ENCODE results near the gene IQGAP2. TPM values are rescaled to one million over a fixed set of nuclear protein-coding genes. Genes with fewer than 3 reads are reported as not detected.
A peak's percentile ranks its signal among the peaks of the same experiment; 100 is the strongest.

Gene IQGAP2
- total and polyA plus RNA-seq, 9 of the 15 experiments (the other 6 are each of a cell fraction or from before 2014, with no cell fraction given), result 8.7 to 23.2 (median 17.4) TPM

DNA sequence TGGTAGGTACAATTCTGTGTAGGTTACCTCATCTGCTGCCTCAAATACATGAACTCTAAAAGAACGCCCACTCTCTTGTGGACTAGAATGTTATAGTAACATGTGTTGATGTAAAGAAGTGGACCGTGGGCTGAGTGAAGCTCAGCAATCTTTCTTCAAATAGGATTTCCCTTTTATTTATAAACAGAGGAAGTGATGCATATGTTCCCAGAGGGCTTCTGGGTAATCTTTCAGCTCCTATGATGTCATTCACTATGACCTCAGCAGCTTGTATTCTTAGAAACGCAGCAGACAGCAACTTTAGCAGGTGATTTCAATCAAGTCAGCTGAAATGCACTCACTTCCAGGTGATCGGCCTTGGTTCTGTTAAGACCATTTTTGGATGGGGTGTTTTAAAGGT, 205.7 kb downstream of the IQGAP2 start (continued):
- no peak for TF ChIP-seq CTCFL (IDR thresholded peaks at IDR 0.05; ENCODE audit: borderline replicate concordance, insufficient read depth, low read depth, low read length, poor library complexity, severe bottlenecking)
- TF ChIP-seq NCOR1 (IDR thresholded peaks at IDR 0.05), result no peak
- peak; percentile 70 for TF ChIP-seq CREB1 (IDR thresholded peaks at IDR 0.05)
- peak; percentile 74 for TF ChIP-seq CREB1 (CRISPR knock-in tag; IDR thresholded peaks at IDR 0.05)
- TF ChIP-seq, protein P1, sequence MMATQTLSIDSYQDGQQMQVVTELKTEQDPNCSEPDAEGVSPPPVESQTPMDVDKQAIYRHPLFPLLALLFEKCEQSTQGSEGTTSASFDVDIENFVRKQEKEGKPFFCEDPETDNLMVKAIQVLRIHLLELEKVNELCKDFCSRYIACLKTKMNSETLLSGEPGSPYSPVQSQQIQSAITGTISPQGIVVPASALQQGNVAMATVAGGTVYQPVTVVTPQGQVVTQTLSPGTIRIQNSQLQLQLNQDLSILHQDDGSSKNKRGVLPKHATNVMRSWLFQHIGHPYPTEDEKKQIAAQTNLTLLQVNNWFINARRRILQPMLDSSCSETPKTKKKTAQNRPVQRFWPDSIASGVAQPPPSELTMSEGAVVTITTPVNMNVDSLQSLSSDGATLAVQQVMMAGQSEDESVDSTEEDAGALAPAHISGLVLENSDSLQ (IDR thresholded peaks at IDR 0.05), result 0 out of 2 replicates have a peak, but pooled peaks have one; percentile 23
- TF ChIP-seq SMC3 (conservative IDR thresholded peaks at IDR 0.05; ENCODE audit: insufficient read depth, low read depth, low read length), result no peak
- peak; percentile 40 for TF ChIP-seq C11orf30 (IDR thresholded peaks at IDR 0.05; ENCODE audit: low read depth)
- TF ChIP-seq BHLHE40 (IDR thresholded peaks at IDR 0.05; ENCODE audit: low read length), result peak; percentile 41; the same call in 1 of the 2 replicates
- TF ChIP-seq ZNF232 (CRISPR knock-in tag; IDR thresholded peaks at IDR 0.05), result no peak
- TF ChIP-seq ZNF165 (CRISPR knock-in tag; IDR thresholded peaks at IDR 0.05; ENCODE audit: borderline replicate concordance), result no peak
- TF ChIP-seq ARID2 (IDR thresholded peaks at IDR 0.05), result no peak
- no peak for TF ChIP-seq ZNF121 (CRISPR knock-in tag; conservative IDR thresholded peaks at IDR 0.05)
- TF ChIP-seq, protein P2, sequence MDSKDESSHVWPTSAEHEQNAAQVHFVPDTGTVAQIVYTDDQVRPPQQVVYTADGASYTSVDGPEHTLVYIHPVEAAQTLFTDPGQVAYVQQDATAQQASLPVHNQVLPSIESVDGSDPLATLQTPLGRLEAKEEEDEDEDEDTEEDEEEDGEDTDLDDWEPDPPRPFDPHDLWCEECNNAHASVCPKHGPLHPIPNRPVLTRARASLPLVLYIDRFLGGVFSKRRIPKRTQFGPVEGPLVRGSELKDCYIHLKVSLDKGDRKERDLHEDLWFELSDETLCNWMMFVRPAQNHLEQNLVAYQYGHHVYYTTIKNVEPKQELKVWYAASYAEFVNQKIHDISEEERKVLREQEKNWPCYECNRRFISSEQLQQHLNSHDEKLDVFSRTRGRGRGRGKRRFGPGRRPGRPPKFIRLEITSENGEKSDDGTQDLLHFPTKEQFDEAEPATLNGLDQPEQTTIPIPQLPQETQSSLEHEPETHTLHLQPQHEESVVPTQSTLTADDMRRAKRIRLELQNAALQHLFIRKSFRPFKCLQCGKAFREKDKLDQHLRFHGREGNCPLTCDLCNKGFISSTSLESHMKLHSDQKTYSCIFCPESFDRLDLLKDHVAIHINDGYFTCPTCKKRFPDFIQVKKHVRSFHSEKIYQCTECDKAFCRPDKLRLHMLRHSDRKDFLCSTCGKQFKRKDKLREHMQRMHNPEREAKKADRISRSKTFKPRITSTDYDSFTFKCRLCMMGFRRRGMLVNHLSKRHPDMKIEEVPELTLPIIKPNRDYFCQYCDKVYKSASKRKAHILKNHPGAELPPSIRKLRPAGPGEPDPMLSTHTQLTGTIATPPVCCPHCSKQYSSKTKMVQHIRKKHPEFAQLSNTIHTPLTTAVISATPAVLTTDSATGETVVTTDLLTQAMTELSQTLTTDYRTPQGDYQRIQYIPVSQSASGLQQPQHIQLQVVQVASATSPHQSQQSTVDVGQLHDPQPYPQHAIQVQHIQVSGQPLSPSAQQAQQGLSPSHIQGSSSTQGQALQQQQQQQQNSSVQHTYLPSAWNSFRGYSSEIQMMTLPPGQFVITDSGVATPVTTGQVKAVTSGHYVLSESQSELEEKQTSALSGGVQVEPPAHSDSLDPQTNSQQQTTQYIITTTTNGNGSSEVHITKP (IDR thresholded peaks at IDR 0.05; ENCODE audit: partially characterized antibody), result no peak
- TF ChIP-seq ATF3 (IDR thresholded peaks at IDR 0.05), result peak; percentile 92
- TF ChIP-seq ATF3 (CRISPR knock-in tag; conservative IDR thresholded peaks at IDR 0.05), result no peak
- peak; percentile 88 for TF ChIP-seq JUND (IDR thresholded peaks at IDR 0.05; ENCODE audit: borderline replicate concordance, low read depth, low read length)
- peak; percentile 94 for TF ChIP-seq JUND (tag; IDR thresholded peaks at IDR 0.05; ENCODE audit: borderline replicate concordance, low read depth, low read length)
- no peak for TF ChIP-seq LEF1 (IDR thresholded peaks at IDR 0.05)
